M059J (cell line): Measurements from ENCODE around the gene MAP4K2. TPM values are rescaled to one million over a fixed set of nuclear protein-coding genes. Genes with fewer than 3 reads are reported as not detected.
"Not testable (repeated sequence)": the region's sequence is repeated elsewhere in the genome, so short reads cannot be mapped to it uniquely, and the experiment has no call there.

Source experiments
- DNase-seq: peaks from one replicate; pipeline ENCODE4 v3.0.0-alpha.2; 2012; ENCODE audit warnings: low read depth
- total RNA-seq: library from RNA; depleted of rRNA; stranded (reverse); fragments of >200 nt; shearing (Covaris generic); gene quantifications from 2 replicates; pipeline ENCODE4 v1.2.3, GENCODE V29; 2014; rRNA removed

The MAP4K2 gene
- 11.2 and 23.3 TPM in 2 replicates for total RNA-seq

GRCh38 chr11:64803158-64803845 is at the start of gene MAP4K2:
TSS of gene MAP4K2 (minus strand) at chr11:64803214. CDS start at chr11:64803149, 65 bp downstream.
- DNase-seq: peak; percentile 88

GRCh38 chr11:64851831-64852351 is 48.9 kb upstream of the MAP4K2 start:
- DNase-seq: no peak

- peak; percentile 49 for DNase-seq
These were observed 48.1 kb upstream of the MAP4K2 start for GRCh38 chr11:64850979-64851567.

GRCh38 chr11:64849598-64850356 is 46.8 kb upstream of the MAP4K2 start:
- no peak for DNase-seq

- no peak for DNase-seq
These were observed 46.0 kb upstream of the MAP4K2 start for GRCh38 chr11:64848826-64849597.

- DNase-seq: no peak
These were observed 45.3 kb upstream of the MAP4K2 start for GRCh38 chr11:64848214-64848825.

GRCh38 chr11:64846998-64847666 is 44.1 kb upstream of the MAP4K2 start:
- DNase-seq: peak; percentile 88

- DNase-seq: not testable (repeated sequence)
These were observed 42.7 kb upstream of the MAP4K2 start for GRCh38 chr11:64845776-64846129.

GRCh38 chr11:64845129-64845775 is 42.2 kb upstream of the MAP4K2 start:
- no peak for DNase-seq

GRCh38 chr11:64844330-64845128 is 41.5 kb upstream of the MAP4K2 start, which contains the start of gene CDC42BPG:
TSS of gene CDC42BPG (minus strand) at chr11:64844653. CDS start at chr11:64844569, 84 bp downstream.
- DNase-seq: peak; percentile 50

GRCh38 chr11:64843686-64844329 is 40.8 kb upstream of the MAP4K2 start:
- DNase-seq: no peak

- peak; percentile 63 for DNase-seq
These were observed 40.1 kb upstream of the MAP4K2 start for GRCh38 chr11:64842851-64843685.

GRCh38 chr11:64842366-64842759 is 39.3 kb upstream of the MAP4K2 start:
- no peak for DNase-seq

GRCh38 chr11:64841592-64842365 is 38.8 kb upstream of the MAP4K2 start:
- no peak for DNase-seq

GRCh38 chr11:64839887-64840782 is 37.1 kb upstream of the MAP4K2 start:
- DNase-seq: no peak

GRCh38 chr11:64839335-64839734 is 36.3 kb upstream of the MAP4K2 start:
- DNase-seq: no peak
